RWPE1 (cell line): ENCODE measurements around the gene GARIN5B.

ENCODE experiments used
- CTCF ChIA-PET: fragments of 350-600 bp; sonication (Branson Sonifier 250); formaldehyde crosslinking; extraction: SDS; loops from one replicate; lab custom pipeline; 2021; lab: Yijun Ruan, JAX
- POLR2A ChIA-PET: fragments of 400-600 bp; formaldehyde crosslinking; extraction: SDS; loops from one replicate; lab custom pipeline; 2020; ENCODE audit warnings: antibody characterized with exemption; ENCODE audit not compliant: low non-redundant PET; lab: Yijun Ruan, JAX
- DNase-seq: peaks from one replicate; pipeline ENCODE4 v3.0.0; 2012; ENCODE audit warnings: low spot score
- H3K27ac ChIP-seq: fragments of 450-650 bp; 2 replicates; pipeline ENCODE4 v1.5.1; 2017
- TF ChIP-seq, protein P1 (sequence below): fragments of 450-650 bp; conservative IDR thresholded peaks from 2 replicates; pipeline ENCODE4 v1.5.1; 2017; ENCODE audit warnings: low read depth, mild to moderate bottlenecking

The GARIN5B gene

DNA sequence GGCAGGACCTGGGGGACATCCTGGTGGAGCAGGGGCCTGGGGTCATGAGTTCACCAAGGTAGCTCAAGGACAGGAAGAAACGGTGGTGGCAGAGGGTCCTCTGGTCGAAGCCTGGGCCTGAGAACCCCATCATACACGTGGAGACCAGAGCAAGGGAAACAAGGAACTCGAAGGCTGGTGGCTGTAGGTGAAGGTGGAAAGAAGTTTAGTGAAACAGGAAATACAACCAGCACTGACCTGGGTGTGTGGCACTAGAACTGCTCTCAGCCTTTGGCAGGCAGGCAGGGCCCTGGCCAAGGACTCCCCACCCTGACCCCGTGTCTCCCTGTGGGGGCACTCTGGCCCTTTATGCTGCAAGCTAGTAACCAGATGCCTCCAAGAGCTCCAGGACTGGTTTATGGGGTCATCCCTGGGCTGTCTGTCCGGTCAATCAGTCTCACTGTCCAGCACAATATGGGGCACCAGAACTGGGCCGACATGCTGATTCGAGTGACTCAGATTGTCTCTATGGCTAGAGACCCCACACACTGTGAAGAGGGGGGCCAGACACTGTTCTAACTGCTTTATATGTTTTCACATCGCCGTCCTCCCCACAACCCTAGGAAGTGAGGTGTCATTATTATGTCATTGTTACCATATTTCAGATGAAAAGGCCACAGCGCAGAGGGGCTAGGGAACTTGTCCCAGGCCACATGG, 12.3 kb downstream of the GARIN5B start:
- POLR2A ChIA-PET = no interaction called here
- peak overlapping the region; percentile 97 for H3K27ac ChIP-seq
- TF ChIP-seq, protein P1, sequence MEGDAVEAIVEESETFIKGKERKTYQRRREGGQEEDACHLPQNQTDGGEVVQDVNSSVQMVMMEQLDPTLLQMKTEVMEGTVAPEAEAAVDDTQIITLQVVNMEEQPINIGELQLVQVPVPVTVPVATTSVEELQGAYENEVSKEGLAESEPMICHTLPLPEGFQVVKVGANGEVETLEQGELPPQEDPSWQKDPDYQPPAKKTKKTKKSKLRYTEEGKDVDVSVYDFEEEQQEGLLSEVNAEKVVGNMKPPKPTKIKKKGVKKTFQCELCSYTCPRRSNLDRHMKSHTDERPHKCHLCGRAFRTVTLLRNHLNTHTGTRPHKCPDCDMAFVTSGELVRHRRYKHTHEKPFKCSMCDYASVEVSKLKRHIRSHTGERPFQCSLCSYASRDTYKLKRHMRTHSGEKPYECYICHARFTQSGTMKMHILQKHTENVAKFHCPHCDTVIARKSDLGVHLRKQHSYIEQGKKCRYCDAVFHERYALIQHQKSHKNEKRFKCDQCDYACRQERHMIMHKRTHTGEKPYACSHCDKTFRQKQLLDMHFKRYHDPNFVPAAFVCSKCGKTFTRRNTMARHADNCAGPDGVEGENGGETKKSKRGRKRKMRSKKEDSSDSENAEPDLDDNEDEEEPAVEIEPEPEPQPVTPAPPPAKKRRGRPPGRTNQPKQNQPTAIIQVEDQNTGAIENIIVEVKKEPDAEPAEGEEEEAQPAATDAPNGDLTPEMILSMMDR = no peak
- CTCF ChIA-PET = no interaction called here
- no peak for DNase-seq

DNA sequence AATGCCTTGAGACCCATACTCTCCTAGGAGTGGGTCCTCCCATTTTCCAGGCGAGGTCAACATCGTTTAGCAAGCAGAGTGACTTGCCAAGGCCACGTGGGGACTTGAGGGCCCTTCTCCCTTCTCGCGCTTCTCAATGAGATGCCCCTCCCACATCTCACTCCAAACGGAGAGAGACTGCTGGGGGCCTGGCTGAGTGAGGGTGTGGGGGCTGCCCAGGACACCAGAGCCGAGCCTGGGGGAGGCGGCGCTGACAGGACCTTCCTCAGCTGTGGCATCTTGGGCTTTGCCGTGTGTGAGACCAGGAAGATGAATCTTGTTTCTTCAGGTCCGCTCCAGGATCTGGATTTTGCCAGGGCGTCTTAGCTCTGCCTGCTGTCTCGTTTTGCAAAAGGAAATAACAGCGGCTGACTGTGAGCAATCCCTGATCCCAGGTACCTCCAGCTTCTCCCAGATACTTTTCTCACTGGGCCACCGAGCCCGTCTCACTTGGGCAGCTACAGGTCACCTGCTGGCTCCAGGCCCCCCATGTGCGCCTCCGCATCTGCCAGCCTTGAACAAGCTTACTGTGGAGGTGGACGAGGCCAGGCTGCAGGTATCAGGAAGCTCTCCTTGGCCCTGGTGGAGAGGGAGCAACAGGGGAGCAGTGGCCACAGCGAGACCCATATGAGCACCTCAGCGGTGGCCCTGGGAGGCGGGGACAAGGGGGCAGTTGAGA, 14.6 kb downstream of the GARIN5B start:
- TF ChIP-seq, protein P1 = no peak
- H3K27ac ChIP-seq = peak overlapping the region; percentile 97
- DNase-seq = no peak
- ChIA-PET CTCF (interaction anchor here (0.5 to 1.1 kb wide), 2 partner anchors 12 to 187 kb away, joined by 3 read pairs; no protein-coding TSS in a partner anchor), POLR2A (no interaction called here)

- DNase-seq = no peak
- TF ChIP-seq, protein P1 = no peak
- peak overlapping the region; percentile 97 for H3K27ac ChIP-seq
- CTCF ChIA-PET = interaction anchor here (0.5 to 1.1 kb wide), 3 partner anchors 11 to 186 kb away, joined by 3 to 4 read pairs (median 3); no protein-coding TSS in a partner anchor
- POLR2A ChIA-PET = no interaction called here
Measured at GRCh38 chr19:55347442-55348009, 15.5 kb downstream of the GARIN5B start.

DNA sequence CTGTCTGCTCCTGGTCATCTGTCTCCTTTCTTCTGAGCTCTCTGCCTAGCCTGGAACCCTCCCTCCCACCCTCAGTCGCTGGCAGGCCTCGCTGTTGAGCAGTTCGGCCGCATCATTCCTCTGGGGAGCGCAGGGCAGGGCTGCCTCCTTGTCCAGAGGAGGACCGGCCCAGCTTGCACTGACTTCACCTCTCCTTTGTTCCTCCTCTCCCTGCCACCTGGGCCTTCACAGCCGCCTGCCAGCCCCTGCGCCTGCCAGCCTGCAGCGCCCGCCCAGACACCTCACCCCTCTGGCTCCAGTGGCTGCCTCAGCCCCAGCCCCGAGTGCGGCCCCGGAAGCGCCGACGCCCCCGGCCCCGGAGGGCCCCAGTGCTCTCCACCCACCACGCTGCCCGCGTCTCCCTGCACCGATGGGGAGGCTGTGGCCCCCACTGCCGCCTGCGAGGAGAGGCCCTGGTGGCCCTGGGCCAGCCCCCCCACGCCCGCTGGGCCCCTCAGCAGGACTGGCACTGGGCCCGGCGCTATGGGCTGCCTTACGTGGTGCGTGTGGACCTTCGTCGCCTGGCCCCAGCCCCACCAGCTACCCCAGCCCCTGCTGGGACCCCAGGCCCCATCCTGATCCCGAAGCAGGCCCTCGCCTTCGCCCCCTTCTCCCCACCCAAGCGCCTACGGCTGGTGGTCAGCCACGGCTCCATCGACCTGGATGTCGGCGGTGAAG, 16.2 kb downstream of the GARIN5B start:
- no peak for DNase-seq
- peak overlapping the region; percentile 97 for H3K27ac ChIP-seq
- CTCF ChIA-PET = interaction anchor here (0.7 kb wide), 1 partner anchor 40 kb away, joined by 4 read pairs; no protein-coding TSS in a partner anchor
- POLR2A ChIA-PET = interaction anchor here (0.9 kb wide), 1 partner anchor 41 kb away, joined by 3 read pairs; no protein-coding TSS in a partner anchor
- TF ChIP-seq, protein P1 = no peak

GRCh38 chr19:55345818-55346724, 17.0 kb downstream of the GARIN5B start:
- POLR2A ChIA-PET = interaction anchor here (0.9 kb wide), 1 partner anchor 41 kb away, joined by 3 read pairs; no protein-coding TSS in a partner anchor
- no peak for DNase-seq
- H3K27ac ChIP-seq = peak overlapping the region; percentile 97
- TF ChIP-seq, protein P1 = no peak
- CTCF ChIA-PET = interaction anchor here (0.6 kb wide), 1 partner anchor 45 kb away, joined by 3 read pairs; no protein-coding TSS in a partner anchor
